Measurements from ENCODE around the gene STEAP1B. TPM values are rescaled to one million over a fixed set of nuclear protein-coding genes. Genes with fewer than 3 reads are reported as not detected.

The STEAP1B gene
- total RNA-seq (2022; extraction: Qiagen RNA extraction; ENCODE audit: low read depth): 0.20 to 0.32 TPM in 2 of 5 replicates, not detected in the others

DNA sequence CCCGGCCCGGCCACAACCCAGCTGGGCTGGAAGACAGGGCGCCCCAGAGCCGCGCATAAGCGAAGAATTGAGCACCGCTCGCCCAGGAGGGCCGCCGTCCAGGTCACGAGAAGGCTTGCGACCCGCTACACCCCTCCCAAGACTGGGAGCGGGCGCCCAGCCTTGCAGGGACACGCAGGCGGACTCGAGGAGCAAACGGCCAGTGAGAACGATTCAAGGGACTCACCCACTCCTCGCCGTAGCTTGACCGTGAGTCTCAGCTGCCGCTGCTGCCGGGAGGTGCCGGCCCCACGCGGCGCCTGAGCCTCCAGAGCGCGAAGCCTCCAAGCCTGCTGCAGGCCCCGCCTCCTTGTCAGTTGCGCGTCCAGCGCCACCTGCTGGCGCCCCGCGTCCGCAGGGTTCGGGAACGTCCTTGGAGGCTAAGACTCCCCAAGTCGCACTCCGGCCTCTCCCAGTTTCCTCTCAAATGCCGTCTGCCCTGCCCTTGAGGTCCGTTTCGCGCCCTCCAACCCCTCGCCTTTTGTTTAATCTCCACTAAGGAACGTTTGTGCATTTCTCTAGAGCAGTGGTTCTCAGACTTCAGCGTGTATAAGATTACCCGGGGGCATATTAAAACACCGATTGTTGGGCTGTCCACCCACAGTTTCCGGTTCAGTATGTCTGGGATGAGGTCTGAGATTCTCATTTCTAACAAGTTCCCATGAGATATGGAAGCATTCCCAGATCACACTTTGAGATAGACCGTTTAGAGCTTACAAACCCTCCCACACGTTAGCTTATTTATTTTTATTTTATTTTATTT, at the start of gene STEAP1B:
Gene STEAP1B, minus strand, starts transcription at position 301 of the 802 bp plus-strand sequence. CDS start 5,333 bp downstream, outside the sequence.

Other genes starting within 250 kb of the STEAP1B start
- 0.05 to 0.22 TPM (median 0.11 TPM) in 5 replicates for gene RAPGEF5, start 143.0 kb downstream of the STEAP1B start, total RNA-seq (2022; extraction: Qiagen RNA extraction; ENCODE audit: low read depth)
- gene IL6, start 227.0 kb upstream of the STEAP1B start, total RNA-seq (2022; extraction: Qiagen RNA extraction; ENCODE audit: low read depth): 2.0 to 4.6 TPM (median 2.9 TPM) in 5 replicates

Measured in A549 treated with RU486 at 1 μM for 4 hours (cell line).